ENCODE results near the gene CMC1.
A peak's percentile ranks its signal among the peaks of the same experiment; 100 is the strongest.
"Not testable (repeated sequence)": the region's sequence is repeated elsewhere in the genome, so short reads cannot be mapped to it uniquely, and the experiment has no call there.

The CMC1 gene

GRCh38 chr3:28243424-28244106 lies 2.1 kb downstream of the CMC1 start:
- FAIRE-seq: no peak
- no peak for DNase-seq (ENCODE audit: extremely low spot score, insufficient read length, low read depth)

GRCh38 chr3:28244491-28244890 lies 3.1 kb downstream of the CMC1 start:
- FAIRE-seq: no peak

GRCh38 chr3:28247286-28247685 lies 5.9 kb downstream of the CMC1 start:
- DNase-seq (ENCODE audit: extremely low spot score, insufficient read length, low read depth) (no peak), FAIRE-seq (no peak)

More at GRCh38 chr3:28244491-28244890, 3.1 kb downstream of the CMC1 start:
- no peak for DNase-seq (ENCODE audit: extremely low spot score, insufficient read length, low read depth)

- no peak for DNase-seq (ENCODE audit: extremely low spot score, insufficient read length, low read depth)
Observed at GRCh38 chr3:28250999-28251398, 9.6 kb downstream of the CMC1 start.

GRCh38 chr3:28252001-28252431 lies 10.6 kb downstream of the CMC1 start:
- FAIRE-seq: peak; percentile 12
- no peak for DNase-seq (ENCODE audit: extremely low spot score, insufficient read length, low read depth)

More at GRCh38 chr3:28250999-28251398, 9.6 kb downstream of the CMC1 start:
- no peak for FAIRE-seq

- FAIRE-seq: no peak
Observed at GRCh38 chr3:28253040-28253715, 11.8 kb downstream of the CMC1 start.

GRCh38 chr3:28262001-28262400 lies 20.6 kb downstream of the CMC1 start:
- no peak for FAIRE-seq

More at GRCh38 chr3:28253040-28253715, 11.8 kb downstream of the CMC1 start:
- DNase-seq (ENCODE audit: extremely low spot score, insufficient read length, low read depth): no peak

GRCh38 chr3:28265641-28266040 lies 24.2 kb downstream of the CMC1 start:
- FAIRE-seq (no peak), DNase-seq (ENCODE audit: extremely low spot score, insufficient read length, low read depth) (no peak)

More at GRCh38 chr3:28262001-28262400, 20.6 kb downstream of the CMC1 start:
- DNase-seq (ENCODE audit: extremely low spot score, insufficient read length, low read depth): no peak

GRCh38 chr3:28267984-28268849 lies 26.8 kb downstream of the CMC1 start:
- FAIRE-seq (no peak), DNase-seq (ENCODE audit: extremely low spot score, insufficient read length, low read depth) (no peak)

GRCh38 chr3:28268989-28269388 lies 27.6 kb downstream of the CMC1 start:
- DNase-seq (ENCODE audit: extremely low spot score, insufficient read length, low read depth) (no peak), FAIRE-seq (no peak)

- FAIRE-seq; DNase-seq (ENCODE audit: extremely low spot score, insufficient read length, low read depth): not testable (repeated sequence)
Observed at GRCh38 chr3:28269884-28270283, 28.5 kb downstream of the CMC1 start.

GRCh38 chr3:28273837-28274236 lies 32.4 kb downstream of the CMC1 start:
- DNase-seq (ENCODE audit: extremely low spot score, insufficient read length, low read depth): no peak
- FAIRE-seq: no peak

GRCh38 chr3:28278918-28279317 lies 37.5 kb downstream of the CMC1 start:
- FAIRE-seq: no peak
- DNase-seq (ENCODE audit: extremely low spot score, insufficient read length, low read depth): no peak

GRCh38 chr3:28279770-28280169 lies 38.4 kb downstream of the CMC1 start:
- no peak for DNase-seq (ENCODE audit: extremely low spot score, insufficient read length, low read depth)
- FAIRE-seq: no peak

- DNase-seq (ENCODE audit: extremely low spot score, insufficient read length, low read depth) (no peak), FAIRE-seq (no peak)
Observed at GRCh38 chr3:28280781-28281180, 39.4 kb downstream of the CMC1 start.

GRCh38 chr3:28286595-28286994 lies 45.2 kb downstream of the CMC1 start:
- DNase-seq (ENCODE audit: extremely low spot score, insufficient read length, low read depth) (no peak), FAIRE-seq (peak; percentile 51)

GRCh38 chr3:28287046-28287445 lies 45.6 kb downstream of the CMC1 start:
- DNase-seq (ENCODE audit: extremely low spot score, insufficient read length, low read depth) (no peak), FAIRE-seq (no peak)

- DNase-seq (ENCODE audit: extremely low spot score, insufficient read length, low read depth) (no peak), FAIRE-seq (no peak)
Observed at GRCh38 chr3:28290863-28291300, 49.5 kb downstream of the CMC1 start.

GRCh38 chr3:28291577-28291976 lies 50.2 kb downstream of the CMC1 start:
- FAIRE-seq (no peak), DNase-seq (ENCODE audit: extremely low spot score, insufficient read length, low read depth) (no peak)

GRCh38 chr3:28292622-28293021 lies 51.2 kb downstream of the CMC1 start:
- DNase-seq (ENCODE audit: extremely low spot score, insufficient read length, low read depth) (no peak), FAIRE-seq (no peak)

All from GM18507 (cell line).